NCI-H510A treated with DMSO at 0.1 percent for 48 hours (cell line): ENCODE measurements around the gene TGFBR3L.
"Not testable (repeated sequence)": the region's sequence is repeated elsewhere in the genome, so short reads cannot be mapped to it uniquely, and the experiment has no call there.

Experiments used
- DNase-seq: peaks from one replicate; lab custom pipeline; 2025; lab: John Stamatoyannopoulos, UW

Gene TGFBR3L

DNA sequence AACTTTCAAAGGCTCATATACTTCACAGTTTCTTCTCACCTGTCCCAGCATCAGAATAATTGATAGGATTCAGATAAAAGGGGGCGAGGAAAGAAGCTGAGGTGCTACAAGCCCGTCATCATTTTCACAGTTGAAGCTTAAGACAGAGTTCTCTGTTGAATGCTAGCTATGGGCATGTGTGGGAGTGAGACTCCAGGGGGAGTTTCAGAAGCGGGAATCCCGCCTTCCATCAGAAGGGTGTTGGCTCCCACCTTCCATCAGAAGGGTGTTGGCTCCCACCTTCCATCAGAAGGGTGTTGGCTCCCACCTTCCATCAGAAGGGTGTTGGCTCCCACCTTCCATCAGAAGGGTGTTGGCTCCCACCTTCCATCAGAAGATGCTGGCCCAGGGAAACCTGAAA lies 46.5 kb downstream of the TGFBR3L start:
- DNase-seq: not testable (repeated sequence)

DNA sequence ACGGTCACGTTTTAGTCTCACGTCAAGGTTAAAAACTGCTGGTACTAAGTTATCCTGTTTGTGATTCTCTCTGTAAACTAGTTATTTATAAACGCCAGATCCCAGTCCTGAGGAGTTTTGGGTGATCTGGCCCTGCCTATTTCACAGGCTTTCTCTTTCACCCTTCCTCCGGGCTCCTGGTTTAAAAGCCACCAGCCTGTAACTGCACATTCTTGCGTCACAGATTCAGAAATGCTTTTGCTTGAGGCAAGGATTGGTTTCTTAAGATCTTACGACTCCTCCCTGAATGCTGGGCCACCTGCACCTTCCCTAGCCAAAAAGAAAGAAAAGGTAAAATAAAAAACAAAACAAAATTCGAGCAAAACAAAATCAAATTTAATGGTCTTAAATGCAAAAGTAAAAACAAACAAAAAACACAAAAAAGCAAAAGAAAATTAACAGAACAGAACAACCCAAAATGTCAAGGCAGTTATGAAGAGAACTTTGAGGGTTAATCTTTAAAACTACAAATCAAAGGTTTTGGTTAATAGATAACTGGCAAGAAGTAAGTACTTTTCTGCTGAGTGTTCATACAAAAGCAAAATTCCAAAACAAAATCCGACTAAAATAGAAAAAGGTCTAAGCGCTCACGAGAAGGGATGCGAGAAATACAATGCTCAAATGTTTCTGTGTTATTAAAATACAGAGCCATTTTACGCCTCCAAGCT lies 47.4 kb downstream of the TGFBR3L start:
- DNase-seq: no peak

- DNase-seq: no peak
These were observed 48.1 kb downstream of the TGFBR3L start for GRCh38 chr19:7962644-7963268.

- no peak for DNase-seq
These were observed 48.9 kb downstream of the TGFBR3L start for GRCh38 chr19:7963566-7963965.

GRCh38 chr19:7965259-7965841 lies 50.7 kb downstream of the TGFBR3L start:
- no peak for DNase-seq

DNA sequence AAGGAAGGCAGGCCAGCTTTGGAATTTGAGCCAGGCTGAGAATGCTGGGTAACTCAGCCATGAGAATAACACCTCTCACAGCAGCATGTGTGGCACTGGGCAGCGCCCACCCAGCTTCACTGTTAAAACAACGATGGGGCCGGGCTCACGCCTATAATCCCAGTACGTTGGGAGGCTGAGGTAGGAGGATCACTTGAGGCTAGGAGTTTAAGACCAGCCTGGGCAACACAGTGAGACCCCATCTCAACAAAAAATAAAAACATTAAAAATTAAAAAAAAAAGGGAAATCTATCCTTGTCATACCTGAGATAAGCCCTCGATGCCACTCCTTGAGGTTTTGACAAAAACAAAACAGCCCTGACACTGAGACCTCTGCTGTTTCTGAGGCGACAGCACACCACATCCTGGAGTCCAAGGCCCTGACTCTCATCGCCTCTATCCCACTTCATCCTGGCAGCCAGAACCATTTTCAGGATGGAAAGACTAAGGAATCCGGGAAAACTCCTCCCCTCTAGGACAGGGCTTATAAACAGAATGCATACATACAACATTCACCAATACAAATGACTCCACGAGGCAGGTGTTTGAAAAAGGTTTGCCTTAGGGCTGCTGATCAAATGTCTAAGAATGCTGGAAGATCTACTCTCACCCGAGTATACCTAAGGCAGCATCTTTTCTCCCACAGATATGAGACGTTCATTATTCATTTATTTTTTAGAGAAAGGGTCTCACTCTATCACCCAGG lies 51.5 kb downstream of the TGFBR3L start:
- no peak for DNase-seq

- no peak for DNase-seq
These were observed 53.6 kb downstream of the TGFBR3L start for GRCh38 chr19:7968008-7968795.
